Measurements from ENCODE around the gene SLC35F2. TPM values are rescaled to one million over a fixed set of nuclear protein-coding genes. Genes with fewer than 3 reads are reported as not detected.
A peak's percentile ranks its signal among the peaks of the same experiment; 100 is the strongest.

Gene SLC35F2
- total and polyA plus RNA-seq, 2 of the 4 experiments (the other 2 are of a cell fraction), result 4.9 to 15.4 TPM

GRCh38 chr11:107844041-107844440 is 14.5 kb downstream of the SLC35F2 start:
- H2BK20ac ChIP-seq (ENCODE audit: low read depth, low read length), result no peak overlapping the region
- no peak overlapping the region for H3K23ac ChIP-seq (ENCODE audit: low read depth, low read length)
- ATAC-seq (ENCODE audit: low read depth) (no peak), DNase-seq (peak; percentile 52)
- H3K9me3 ChIP-seq (ENCODE audit: control insufficient read depth, insufficient read depth, low read length), result no peaks in the 10 kb centered on the region
- ChIA-PET CTCF (no interaction called here), POLR2A (ENCODE audit: unreplicated experiment) (no interaction called here)
- H2BK120ac ChIP-seq (ENCODE audit: low read depth, low read length), result no peak overlapping the region
- peak; percentile 53 for TF ChIP-seq RCOR1 (IDR thresholded peaks at IDR 0.05; ENCODE audit: insufficient replicate concordance, low read length)
- TF ChIP-seq POLR2A (IDR thresholded peaks at IDR 0.05; ENCODE audit: low read depth, low read length), result no peak
- TF ChIP-seq USF2 (IDR thresholded peaks at IDR 0.05; ENCODE audit: low read depth, low read length), result no peak
- TF ChIP-seq CEBPB (IDR thresholded peaks at IDR 0.05; ENCODE audit: low read depth, low read length), result peak; percentile 24; the same call in 1 of the 2 replicates
- H2BK5ac ChIP-seq (ENCODE audit: low read depth, low read length, poor library complexity, severe bottlenecking), result no peak overlapping the region
- H2AFZ ChIP-seq (replicated peaks; ENCODE audit: low read length, poor library complexity), result no peak overlapping the region
- no TSS peak for BruUV-seq (replicated peaks)
- in situ Hi-C loops (cut with MboI; ENCODE audit: low sequenced_read_pairs), result no loop called here
- no peak overlapping the region; the same call in 1 of the 2 replicates for H3K56ac ChIP-seq (ENCODE audit: extremely low read depth, insufficient read depth, low read length)
- no peak overlapping the region for H3K4me3 ChIP-seq (ENCODE audit: insufficient read depth, low read depth, low read length)
- H4K91ac ChIP-seq (ENCODE audit: insufficient read depth, low read depth, low read length), result no peak overlapping the region
- H3K14ac ChIP-seq (replicated peaks; ENCODE audit: low read depth, low read length), result no peak overlapping the region
- no peaks in the 10 kb centered on the region for H4K20me1 ChIP-seq (ENCODE audit: insufficient read depth, low read length)
- no peak overlapping the region for H3K4me2 ChIP-seq (ENCODE audit: low read depth, low read length)
- peaks cover 3 to 7% of the 10 kb centered on the region in 2 experiments; a peak in 1 of 4 replicates for H3K79me1 ChIP-seq (ENCODE audit: low read depth in 1 of 2, low read length in 2 of 2)
- H3K27ac ChIP-seq (ENCODE audit: insufficient read depth, low read length), result no peak overlapping the region
- no peaks in the 10 kb centered on the region for H3K36me3 ChIP-seq (ENCODE audit: control insufficient read depth, insufficient read depth, low read length)
- no peak overlapping the region for H3K4ac ChIP-seq (ENCODE audit: low read depth, low read length)
- no peak overlapping the region for H4K8ac ChIP-seq (ENCODE audit: low read depth in 2 of 2, low read length in 2 of 2)
- H3K18ac ChIP-seq (ENCODE audit: low read depth, low read length), result no peak overlapping the region
- no peak overlapping the region; the same call in 1 of the 2 replicates for H2AK5ac ChIP-seq (ENCODE audit: low read depth, low read length)
- dilution Hi-C loops (cut with HindIII; ENCODE audit: low sequenced_read_pairs, unreplicated experiment), result no loop called here
- H3K4me1 ChIP-seq (ENCODE audit: control insufficient read depth, insufficient read depth, low read length), result peaks cover 10% of the 10 kb centered on the region
- intact Hi-C loops (cut with micrococcal nuclease), result no loop called here
- no peak overlapping the region for H4K5ac ChIP-seq (ENCODE audit: low read depth, low read length)
- no peak overlapping the region for H2AK9ac ChIP-seq (replicated peaks; ENCODE audit: low read depth, low read length, poor library complexity)
- H3K9me1 ChIP-seq (ENCODE audit: insufficient read depth, low read length), result peaks cover 9% of the 10 kb centered on the region; the same call in 1 of the 2 replicates
- WGBS, 2 experiments (ENCODE audit: extremely low coverage in 2 of 2, insufficient read length in 1 of 2), result 100% methylated on average over 1 of the region's 7 CpGs; no CpG with 5 or more reads in 1 of the 2 experiments
- H3K27me3 ChIP-seq (ENCODE audit: control insufficient read depth, insufficient read depth, low read length), result no peaks in the 10 kb centered on the region
- no peak overlapping the region for H2BK15ac ChIP-seq (ENCODE audit: low read depth, low read length)
- H3K9ac ChIP-seq (ENCODE audit: low read depth, low read length), result no peak overlapping the region

Data from IMR-90 (cell line).